ENCODE results near the gene KRTAP10-7.

DNA sequence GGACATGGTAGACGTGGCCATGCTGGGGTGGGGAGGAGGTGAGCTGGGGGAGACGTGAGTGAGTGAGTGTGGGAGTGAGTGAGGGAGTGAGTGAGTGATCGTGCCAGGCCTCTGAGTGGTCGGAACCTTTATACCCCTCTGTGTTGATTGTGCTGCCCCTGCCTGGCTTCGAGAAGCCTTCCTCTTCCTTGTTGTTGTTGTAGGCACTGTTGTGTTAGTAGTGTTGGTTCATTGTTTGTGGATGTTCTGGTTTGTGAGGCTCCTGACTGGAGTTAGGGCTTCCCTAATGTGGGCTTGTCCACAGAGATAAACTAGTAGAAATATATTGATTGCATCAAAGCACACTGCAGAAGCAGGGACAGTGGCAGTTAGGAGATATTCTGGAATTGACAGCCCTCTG is 41.7 kb upstream of the KRTAP10-7 start, which contains the start of gene KRTAP10-3:
- TF ChIP-seq, protein P1, sequence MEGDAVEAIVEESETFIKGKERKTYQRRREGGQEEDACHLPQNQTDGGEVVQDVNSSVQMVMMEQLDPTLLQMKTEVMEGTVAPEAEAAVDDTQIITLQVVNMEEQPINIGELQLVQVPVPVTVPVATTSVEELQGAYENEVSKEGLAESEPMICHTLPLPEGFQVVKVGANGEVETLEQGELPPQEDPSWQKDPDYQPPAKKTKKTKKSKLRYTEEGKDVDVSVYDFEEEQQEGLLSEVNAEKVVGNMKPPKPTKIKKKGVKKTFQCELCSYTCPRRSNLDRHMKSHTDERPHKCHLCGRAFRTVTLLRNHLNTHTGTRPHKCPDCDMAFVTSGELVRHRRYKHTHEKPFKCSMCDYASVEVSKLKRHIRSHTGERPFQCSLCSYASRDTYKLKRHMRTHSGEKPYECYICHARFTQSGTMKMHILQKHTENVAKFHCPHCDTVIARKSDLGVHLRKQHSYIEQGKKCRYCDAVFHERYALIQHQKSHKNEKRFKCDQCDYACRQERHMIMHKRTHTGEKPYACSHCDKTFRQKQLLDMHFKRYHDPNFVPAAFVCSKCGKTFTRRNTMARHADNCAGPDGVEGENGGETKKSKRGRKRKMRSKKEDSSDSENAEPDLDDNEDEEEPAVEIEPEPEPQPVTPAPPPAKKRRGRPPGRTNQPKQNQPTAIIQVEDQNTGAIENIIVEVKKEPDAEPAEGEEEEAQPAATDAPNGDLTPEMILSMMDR (IDR thresholded peaks at IDR 0.05; ENCODE audit: low read depth, low read length) = no peak
- no peak for TF ChIP-seq EZH2phosphoT487 (IDR thresholded peaks at IDR 0.05; ENCODE audit: low read depth)

Data from OCI-LY3 (cell line).